HG03095 (cell line): Measurements from ENCODE around the gene MAP3K5.

ENCODE experiments used
- ATAC-seq: cut with Tn5 transposase; IDR thresholded peaks from one replicate; pipeline ENCODE4 v1.9.1; 2021; ENCODE audit warnings: moderate library complexity; ENCODE audit not compliant: unreplicated experiment

The MAP3K5 gene

DNA sequence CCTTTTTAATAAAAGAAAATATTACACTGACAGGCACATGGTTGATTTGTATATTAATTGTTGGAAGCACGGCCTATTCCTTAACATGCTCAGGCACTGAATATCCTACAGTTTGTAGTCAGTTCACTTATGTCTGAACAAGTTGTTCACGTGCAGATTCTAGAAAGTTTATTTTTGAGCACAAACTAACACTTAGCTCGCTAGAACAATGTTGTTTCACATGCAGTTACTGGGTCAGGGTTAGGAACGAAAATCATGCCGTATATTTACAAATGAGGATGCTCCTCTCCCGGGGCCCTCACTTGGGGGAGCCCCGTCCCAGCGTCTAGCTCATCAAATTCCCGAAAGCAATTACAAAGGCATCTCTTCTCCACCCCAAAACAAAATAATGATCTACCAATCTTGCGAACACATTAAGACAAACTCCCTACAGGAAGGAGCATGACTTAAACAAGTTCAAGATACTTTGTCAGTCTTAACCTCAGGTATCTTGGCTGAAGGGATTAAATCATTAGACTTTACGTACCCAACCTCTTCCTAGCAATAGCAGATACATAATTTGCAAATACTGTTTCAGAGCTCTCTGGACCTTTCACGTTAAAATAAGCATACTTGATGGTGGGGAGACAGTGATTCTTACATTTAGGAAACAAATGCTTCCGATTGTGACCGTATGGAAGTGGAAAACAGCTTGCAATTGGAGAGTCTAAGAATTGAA, 243.5 kb downstream of the MAP3K5 start:
- no peak for ATAC-seq

DNA sequence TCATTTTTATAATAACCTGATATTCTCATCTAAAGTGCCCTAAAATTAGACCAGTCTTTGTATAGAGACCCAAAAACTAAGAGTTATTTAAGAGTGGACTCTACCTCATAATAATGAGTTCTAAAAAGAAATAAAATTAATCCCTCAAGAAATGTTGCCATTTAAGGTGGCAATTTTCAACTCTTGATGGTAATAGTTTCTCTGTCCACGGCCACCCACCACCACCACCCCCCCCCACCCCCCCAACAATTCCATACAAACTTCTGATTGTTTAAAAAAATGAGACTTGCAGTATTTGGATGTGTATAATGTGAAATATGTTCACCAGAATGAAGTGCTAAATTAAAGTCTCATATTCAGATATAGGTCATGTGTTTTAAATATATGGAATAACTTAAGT, 244.4 kb downstream of the MAP3K5 start:
- ATAC-seq = no peak

GRCh38 chr6:136547336-136547735, 244.9 kb downstream of the MAP3K5 start:
- no peak for ATAC-seq

- ATAC-seq = no peak
These were observed 245.9 kb downstream of the MAP3K5 start for GRCh38 chr6:136546331-136546730.

DNA sequence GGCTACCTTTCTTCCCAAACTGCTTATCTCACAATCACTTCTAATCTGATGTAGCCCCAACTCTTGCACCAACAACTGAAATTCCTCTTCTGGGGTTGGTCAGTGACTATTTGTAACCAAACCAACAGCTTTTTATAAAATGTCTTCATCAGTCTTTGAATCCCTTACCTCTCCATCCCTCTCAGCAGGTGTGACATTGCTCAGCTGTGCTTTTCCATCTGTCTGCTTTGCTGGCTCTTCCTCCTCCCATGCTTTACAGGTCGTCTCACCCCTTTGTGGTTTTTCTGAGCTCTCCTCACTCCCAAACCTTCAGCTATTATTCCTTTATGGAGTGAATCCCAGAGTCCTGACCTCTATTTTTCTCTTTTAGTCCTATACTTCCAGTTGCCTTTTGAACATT, 248.0 kb downstream of the MAP3K5 start:
- no peak for ATAC-seq

GRCh38 chr6:136541395-136541794, 250.9 kb downstream of the MAP3K5 start:
- ATAC-seq = no peak

GRCh38 chr6:136539967-136540652, 252.2 kb downstream of the MAP3K5 start:
- no peak for ATAC-seq

DNA sequence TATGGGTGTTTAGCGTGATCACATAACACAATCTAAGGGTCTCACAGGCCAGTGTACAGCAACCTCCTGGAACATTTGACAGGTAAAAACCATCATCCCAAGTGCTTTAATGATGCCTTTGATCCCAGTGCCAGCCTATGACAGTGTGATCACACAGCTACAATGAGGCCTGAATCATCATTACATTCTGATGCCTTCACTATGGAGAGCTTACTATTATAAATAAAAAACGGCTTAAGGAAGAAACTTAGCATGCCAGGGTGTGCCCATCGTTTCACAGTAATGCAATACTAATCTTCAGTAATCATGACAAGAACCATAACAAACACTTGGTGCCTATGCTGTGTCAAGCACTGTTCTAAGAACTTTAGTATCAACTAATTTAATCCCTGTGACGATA, 253.4 kb downstream of the MAP3K5 start:
- no peak for ATAC-seq

- no peak for ATAC-seq
These were observed 256.2 kb downstream of the MAP3K5 start for GRCh38 chr6:136535880-136536650.

DNA sequence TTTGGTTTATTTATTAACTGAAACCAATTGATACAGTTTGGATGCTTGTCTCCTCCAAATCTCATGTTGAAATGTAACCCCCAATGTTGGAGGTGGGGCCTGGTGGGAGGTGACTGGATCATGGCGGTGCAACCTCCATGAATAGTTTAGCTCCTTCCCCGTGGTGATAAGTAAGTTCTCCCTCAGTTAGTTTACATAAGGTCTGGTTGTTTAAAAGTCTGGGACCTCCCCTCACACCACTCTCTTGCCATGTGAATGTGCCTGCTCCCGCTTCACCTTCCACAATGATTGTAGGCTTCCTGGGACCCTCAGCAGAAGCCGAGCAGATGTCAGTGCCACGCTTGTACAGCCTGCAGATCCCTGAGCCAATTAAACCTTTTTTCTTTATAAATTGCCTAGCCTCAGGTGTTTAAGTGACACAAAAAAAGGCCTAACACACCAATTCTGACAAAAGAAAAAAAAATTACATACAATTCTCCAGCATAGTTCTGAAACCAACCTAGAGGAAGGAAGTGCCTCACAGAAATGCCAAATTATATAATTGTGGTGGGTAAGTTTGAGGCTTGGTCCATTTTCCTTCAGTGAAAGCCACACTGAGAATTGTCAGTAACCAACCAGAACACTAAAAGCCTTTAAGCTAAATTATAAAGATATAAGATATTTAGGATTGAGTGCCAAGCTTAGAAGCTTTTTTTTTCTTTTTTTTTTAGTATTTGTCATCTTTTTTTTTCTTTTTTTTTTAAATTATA, 257.1 kb downstream of the MAP3K5 start:
- ATAC-seq = no peak

DNA sequence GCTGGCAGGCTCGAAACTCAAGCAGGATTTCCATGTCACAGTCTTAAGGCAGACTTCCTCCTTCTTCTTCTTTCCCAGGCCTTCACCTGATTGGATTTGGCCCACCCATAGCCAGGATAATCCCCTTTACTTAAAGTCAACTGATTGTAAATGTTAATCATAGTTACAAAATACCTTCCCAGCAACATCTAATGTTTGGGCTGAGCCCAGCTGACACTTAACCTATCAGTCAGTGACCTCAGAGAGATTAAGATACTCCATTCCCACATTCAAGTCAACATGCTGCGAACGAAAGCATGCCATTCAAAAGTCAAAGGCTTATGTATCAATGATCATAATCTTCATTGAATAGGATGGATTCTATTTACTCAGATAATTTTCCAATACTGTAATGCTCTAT, 258.0 kb downstream of the MAP3K5 start:
- no peak for ATAC-seq

GRCh38 chr6:136533487-136533886, 258.8 kb downstream of the MAP3K5 start:
- ATAC-seq = no peak

- no peak for ATAC-seq
These were observed 260.2 kb downstream of the MAP3K5 start for GRCh38 chr6:136532030-136532429.

DNA sequence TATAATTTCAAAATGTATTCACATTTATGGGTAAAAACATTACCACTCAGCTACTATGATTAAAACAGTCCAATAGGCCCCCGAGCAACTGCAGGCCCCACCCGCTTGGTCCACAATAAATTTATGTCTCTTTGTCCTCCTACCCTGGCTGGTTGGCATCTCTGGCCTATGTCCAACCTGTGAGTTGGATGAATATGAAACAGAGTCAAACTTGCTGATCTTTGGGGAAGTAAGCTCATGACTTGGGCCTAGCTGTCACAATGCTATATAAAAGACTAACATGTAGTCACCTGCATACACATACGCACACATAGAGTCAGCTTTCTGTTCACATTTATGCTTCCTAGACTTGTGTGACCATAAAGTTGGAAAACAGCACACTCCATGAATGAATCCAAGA, 262.6 kb downstream of the MAP3K5 start:
- ATAC-seq = no peak

DNA sequence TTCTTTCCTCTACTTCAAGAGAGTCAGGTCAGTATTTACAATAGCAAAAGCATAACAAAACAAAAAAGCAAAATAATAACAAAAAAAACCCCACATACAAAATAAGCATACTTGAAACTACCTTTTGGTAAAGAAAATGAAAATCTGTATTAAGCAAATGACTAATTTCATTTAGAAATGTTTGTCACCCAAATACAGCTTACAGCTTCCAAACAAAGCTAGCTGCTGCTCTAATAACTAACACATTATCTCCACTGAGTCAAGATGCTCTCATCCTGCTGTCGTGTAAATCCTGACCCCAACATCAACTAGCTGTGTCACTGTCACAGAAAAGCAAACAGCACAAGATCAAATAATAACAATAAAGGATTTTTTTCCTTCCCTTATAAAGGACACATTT, 263.8 kb downstream of the MAP3K5 start:
- no peak for ATAC-seq

DNA sequence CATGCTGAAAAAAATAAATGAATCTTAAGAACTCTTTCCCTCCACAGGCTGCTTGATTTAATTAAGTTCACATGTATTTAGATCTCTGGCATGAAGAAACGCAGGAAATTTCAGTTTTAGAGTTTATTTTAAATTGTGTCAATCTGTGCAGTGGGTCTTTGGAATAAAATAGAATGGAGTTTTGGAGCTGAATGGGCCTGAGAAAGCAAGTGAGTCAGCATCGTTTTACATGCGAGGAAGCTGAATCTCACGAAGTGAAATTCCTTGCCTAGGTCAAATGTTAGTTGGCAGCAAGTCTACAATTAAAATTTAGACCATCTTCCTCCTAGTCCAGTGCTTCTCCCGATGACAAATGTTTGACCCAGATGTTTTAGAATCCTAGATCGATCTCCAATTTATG, 264.4 kb downstream of the MAP3K5 start:
- no peak for ATAC-seq

DNA sequence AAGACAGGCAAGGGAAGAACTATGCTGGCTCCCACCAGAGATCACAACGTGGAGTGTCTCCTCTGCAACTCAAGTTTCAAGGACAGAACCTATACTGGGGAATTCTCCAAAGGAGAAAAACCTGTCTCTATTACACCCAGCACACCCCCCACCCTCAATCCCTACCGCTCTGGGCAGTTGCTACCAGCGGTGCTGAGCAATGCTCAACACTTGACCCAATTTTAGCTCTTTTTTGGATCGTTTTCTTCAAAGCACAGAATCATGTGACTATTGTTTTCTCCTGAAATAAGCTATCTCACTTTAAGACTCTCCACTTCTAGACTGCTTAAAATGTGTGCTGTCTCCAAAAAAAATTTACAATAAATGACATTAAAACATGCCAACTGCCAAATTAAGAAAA, 265.3 kb downstream of the MAP3K5 start:
- ATAC-seq = no peak

GRCh38 chr6:136526196-136526930, 265.9 kb downstream of the MAP3K5 start:
- ATAC-seq = no peak

DNA sequence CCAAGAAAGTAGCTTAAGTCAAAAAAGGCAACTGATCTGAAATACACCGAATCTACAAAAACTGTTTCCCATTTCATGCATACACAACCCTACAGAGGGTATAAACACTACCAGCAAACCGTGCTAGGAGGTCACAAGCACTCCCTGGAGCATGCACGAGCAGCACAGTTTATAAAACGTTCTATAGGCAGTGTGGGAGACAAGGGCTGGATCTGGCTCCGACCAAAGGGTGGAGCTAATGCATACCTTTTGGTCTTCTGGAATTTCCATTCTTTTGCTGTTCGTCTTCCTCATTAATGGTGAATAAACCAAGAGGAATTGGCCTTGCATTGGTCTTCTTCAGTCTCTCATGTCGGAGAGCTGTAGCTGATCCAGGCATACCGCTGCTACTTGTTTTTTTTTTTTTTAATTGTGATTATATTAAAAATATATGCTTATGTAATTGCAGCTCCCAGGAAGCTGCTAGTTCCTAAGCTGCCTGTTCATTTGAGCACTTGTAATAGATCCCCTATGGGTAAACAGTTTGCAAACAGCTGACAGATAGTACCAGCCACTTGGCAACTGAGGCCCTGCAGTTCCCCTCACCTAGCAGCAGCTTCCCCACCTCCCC, 266.6 kb downstream of the MAP3K5 start:
- ATAC-seq = no peak

DNA sequence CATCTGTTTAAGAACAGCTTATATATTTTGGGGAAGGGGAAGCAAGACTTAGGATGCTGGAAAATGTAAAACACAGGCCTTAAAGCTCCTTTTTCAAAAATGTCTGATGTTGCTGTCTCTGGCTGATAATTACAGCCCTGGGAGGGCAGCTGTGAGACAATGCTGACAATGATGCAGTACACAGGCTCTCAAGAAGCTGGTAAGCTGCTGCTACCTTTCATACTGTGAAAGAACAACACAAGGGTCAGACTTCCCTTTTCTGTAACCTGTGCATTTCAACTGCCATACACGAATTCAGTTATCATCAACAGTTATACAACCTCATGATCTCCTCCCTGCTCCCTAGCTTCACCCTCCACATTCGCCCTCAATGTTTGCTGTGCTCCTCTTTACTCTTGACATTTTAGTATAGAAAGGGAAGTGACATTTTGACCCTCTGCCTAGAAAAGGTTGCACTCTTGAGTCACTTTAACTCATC, 267.3 kb downstream of the MAP3K5 start:
- ATAC-seq = no peak
